ENCODE data around the gene KBTBD6.
"Not testable (repeated sequence)": the region's sequence is repeated elsewhere in the genome, so short reads cannot be mapped to it uniquely, and the experiment has no call there.

The KBTBD6 gene, protein sequence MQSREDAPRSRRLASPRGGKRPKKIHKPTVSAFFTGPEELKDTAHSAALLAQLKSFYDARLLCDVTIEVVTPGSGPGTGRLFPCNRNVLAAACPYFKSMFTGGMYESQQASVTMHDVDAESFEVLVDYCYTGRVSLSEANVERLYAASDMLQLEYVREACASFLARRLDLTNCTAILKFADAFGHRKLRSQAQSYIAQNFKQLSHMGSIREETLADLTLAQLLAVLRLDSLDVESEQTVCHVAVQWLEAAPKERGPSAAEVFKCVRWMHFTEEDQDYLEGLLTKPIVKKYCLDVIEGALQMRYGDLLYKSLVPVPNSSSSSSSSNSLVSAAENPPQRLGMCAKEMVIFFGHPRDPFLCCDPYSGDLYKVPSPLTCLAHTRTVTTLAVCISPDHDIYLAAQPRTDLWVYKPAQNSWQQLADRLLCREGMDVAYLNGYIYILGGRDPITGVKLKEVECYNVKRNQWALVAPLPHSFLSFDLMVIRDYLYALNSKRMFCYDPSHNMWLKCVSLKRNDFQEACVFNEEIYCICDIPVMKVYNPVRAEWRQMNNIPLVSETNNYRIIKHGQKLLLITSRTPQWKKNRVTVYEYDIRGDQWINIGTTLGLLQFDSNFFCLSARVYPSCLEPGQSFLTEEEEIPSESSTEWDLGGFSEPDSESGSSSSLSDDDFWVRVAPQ

DNA sequence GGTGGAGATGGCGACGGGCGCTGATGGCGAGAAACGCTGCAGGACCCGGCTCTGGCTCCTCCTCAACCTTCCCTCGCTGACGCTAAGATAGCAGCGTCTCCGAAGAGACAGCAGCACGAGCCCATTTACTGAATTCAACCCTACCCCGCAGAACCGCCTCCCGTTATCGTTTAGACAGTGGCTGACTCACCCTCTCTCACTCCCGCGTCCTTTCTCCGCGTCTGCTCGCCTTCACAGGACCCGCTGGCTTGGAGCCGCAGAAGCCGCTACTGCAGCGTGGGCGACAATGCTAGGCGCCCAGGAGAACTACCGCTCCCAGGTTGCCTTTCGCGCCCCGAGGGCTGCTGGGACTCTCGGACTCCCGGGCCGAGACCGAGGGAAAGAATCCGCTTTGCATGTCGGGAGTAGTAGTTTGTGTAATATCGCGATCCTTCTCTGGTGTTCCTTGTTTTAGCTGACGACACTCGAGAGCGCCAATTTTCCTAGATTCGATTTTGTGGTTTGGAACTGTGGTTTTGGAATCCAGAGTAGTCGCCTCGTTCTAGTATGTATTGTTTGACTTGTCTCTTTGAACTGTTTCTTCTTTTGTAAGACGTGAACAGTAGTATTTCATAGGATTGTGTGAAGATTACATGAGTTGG is at the start of gene KBTBD6:
Gene KBTBD6 (minus strand): TSS at position 291 of the 641 bp plus-strand sequence. CDS start 291 bp downstream, outside the sequence.
- DNase-seq = peak; percentile 98

DNA sequence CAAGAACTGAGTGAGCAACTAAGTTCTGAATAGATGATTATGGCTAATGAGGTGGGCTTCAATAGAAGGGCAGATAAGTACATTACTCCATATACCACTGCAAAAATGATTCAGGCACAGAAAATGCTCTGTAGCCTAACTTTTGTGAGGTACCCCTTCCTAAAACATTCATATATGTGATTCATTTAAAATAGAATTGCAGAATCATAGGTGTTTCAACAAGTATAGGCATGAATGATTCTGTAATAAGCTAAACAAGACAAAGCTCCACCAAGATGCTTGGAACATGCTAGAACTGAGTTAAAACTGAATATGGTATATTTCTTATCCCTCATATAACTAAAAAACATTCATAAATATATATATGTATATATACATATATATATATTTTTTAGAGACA is 49.6 kb upstream of the KBTBD6 start:
- DNase-seq = no peak

DNA sequence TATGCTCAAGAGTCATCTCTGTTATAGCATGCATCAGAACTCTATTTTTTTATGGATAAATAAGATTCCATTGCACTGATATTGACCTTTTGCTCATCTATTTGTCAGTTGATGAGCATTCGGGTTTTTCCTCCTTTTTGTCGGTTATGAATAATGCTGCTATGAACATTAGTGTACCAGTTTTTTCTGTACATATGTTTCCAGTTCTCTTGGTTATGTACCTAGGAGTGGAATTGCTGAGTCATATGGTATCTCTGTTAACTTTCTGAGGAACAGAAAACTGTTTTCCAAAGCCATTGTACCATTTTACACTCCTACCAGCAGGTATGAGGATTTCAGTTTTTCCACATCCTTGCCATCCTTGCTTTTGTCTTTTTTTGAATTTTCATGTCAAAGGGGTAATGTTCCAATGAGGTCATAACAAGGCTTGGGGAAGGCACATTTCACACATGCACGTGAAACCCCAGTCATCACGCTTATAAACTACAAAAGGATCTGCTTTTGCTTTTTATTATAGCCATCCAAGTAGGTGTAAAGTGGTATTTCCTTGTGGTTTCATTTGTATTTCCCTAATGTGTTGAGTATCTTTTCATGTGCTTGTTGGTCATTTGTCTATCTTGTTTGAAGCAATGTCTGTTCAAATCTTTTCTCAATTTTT is 47.1 kb upstream of the KBTBD6 start:
- no peak for DNase-seq

DNA sequence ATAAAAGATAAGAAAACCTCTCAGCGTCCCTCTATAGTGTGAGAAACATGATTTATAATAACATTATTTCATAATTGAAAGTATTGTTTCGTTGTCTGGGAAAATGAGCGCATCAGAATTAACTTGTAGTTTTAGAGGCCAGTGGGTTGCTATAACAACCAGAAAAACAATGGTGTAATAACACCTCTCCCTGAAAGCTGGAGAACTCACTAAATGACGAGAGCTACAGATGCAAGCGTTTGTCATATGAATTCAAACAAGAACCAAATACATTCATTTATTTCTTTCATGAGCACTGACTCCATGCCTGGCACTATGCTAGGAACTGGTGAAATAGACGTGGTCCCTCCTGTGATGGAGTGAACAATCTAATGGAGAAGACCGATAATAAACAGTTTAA is 45.4 kb upstream of the KBTBD6 start:
- DNase-seq = no peak

DNA sequence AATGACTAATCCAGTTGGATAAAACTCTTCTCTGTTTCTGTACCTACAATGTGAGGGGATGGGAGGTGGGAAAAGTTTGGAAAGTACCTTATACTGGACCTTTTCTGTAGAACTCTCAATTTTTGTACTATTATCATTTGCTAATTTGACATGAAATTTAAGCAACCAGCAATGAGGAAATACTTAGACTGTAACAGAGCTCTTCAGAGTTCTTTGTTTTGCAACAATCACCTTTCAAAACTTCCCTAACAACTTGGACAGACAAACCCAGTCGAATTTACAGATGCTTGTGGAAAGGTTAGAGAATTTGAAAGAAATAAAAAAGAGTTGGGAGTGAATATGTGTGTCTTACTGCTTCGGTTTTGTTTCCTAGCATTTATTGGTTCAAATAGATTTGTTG is 45.0 kb upstream of the KBTBD6 start:
- DNase-seq = no peak

DNA sequence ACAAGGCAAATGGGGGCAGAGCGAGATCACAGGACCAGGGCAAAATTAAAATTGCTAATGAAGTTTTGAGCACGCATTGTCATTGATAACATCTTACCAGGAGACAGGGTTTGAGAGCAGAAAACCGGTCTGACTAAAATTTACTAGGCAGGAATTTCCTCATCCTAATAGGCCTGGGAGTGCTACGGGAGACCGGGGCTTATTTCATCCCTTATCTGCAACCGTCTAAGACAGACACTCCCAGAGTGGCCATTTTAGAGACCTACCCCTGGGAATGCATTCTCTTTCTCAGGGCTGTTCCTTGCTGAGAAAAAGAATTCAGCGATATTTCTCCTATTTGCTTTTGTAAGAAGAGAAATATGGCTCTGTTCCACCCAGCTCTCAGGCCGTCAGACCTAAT is 43.0 kb upstream of the KBTBD6 start:
- not testable (repeated sequence) for DNase-seq

DNA sequence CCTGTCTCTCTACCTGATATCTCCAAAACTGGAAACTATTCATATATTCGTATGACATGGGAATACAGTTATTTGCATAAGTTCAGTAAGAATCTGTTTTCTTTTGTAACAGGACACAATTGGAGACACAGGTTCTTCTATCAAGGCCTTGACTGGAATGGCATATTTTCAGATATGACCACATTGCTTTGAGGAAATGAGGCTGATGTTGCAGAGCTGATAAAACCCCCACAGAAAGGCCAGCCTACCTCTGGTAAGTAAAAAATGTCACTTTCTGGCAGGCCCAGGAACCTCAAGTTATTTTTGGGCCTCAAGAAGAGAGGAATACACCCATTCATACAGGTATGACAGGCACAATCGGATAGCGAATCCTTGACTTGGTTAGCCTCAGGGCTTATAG is 29.5 kb upstream of the KBTBD6 start:
- no peak for DNase-seq

DNA sequence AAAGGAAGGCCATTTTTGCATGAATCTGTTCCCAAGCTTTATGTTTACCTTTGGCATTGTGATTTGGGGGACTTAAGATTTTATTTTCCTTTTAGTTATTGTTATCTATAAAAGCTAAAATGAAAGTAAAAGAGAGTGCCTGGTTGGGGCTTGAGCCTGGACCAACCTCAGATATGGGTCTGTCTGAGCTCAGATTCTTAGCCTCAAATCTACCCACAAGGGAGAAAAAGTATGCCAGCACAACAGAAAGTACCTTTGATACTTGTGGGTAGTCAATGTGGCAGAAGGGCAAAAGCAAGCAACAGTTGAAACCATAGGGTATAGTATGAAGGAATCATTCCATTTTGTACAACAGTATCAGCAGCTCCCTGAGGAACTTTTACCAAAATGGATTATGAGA is 26.6 kb upstream of the KBTBD6 start:
- no peak for DNase-seq

DNA sequence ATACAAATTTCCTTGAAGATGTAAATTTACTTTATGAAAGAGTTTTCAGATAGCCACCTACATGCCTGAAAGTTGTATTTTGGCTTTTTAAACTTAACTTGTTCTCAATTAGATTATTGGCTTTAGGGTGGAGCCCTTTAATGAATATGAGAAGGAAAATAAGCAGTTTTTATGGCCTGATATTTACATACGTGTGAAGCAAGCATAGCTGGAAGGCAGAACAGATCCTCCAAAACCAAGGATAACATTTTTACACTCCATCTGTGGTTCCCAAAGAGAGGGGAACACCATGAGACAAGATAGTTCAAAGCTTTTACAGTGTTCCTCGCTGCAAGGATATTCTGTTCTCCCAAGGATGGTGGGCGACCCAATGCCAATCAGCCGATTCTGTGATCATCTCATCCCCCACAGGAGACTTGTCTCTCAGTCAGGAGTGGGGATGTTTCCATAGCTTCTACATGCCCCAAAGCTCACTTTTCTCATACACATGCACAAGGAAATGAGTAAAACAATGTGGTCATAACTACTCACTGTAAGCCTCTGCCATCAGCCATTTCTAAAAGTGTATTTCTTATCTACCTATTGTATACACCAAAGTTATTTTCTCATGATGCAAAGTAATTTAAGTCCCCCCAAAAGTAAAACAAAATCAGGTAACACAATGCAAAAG is 24.6 kb upstream of the KBTBD6 start:
- DNase-seq = no peak

DNA sequence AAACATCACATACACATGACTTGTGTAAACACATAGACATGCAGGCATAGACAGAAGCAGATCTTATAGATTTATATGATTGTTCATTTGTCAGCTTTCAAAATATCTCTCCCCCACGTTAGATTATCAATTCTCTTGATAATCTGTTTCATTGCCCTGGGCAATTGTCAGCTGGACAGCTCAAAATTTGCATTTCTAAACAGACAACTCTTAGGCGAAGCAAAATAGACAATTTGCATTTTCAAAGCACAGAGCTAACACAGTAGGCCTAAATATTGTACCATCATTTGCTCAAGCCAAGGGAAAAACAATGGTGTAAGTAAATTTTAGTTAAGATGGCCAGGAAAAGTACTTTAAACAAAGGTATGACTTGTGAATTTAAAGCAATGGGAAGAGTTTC is 24.0 kb upstream of the KBTBD6 start:
- DNase-seq = no peak

DNA sequence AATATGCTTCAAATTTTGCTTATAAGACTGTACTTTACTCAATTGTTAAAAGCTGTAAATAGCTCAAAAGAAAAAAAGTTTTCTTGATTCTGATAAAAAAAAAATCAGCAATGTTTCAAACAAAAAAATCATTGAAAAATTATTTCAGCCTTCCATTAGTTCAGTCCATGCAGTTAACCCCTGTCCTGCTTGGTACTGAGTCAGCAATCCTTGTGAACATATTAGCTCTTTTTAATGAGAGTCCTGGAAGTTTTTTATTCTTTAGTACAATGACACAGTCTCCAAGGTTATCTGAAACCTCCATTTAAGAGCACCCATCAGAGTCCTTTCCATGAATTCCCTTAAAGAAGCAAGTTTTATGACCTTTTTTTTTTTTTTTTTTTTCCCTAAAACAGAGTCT is 21.4 kb upstream of the KBTBD6 start:
- DNase-seq = no peak

DNA sequence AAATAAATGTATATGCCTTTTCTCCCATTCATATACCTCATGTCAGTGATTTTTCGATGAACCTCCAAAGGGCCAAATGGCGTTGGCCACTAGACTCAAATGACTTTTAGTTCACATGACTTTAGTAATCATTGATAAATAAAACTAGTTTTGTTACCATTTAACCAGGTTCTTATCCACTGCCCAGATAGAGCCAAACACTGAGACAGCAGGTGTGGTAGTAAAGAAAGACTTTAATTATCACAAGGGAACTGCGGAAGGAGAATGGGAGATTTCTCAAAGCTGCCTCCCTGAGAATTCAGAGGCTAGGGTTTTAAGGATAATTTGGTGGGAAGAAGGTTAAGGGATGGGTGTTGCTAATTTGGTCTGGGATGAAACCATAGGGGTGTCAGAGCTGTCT is 19.4 kb upstream of the KBTBD6 start:
- no peak for DNase-seq

DNA sequence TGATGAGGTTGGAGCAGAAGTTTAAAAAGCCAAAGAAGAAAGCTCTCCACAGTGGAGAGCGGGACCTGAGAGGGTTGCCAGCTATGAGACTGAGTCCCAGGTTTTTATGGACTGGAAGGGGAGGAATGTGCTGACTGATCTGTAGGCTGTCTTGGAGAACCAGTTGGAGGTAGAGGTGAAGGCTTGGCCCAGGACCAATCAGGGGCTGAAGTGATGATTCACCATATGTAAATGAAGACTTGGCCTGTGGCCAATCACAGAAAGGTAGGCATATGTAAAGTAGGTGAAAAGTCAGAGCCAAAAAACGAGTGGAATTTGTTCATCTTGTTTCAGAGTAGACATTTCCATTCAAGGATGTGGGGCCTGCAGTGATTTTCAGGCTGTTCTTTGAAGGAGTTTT is 17.5 kb upstream of the KBTBD6 start:
- no peak for DNase-seq

DNA sequence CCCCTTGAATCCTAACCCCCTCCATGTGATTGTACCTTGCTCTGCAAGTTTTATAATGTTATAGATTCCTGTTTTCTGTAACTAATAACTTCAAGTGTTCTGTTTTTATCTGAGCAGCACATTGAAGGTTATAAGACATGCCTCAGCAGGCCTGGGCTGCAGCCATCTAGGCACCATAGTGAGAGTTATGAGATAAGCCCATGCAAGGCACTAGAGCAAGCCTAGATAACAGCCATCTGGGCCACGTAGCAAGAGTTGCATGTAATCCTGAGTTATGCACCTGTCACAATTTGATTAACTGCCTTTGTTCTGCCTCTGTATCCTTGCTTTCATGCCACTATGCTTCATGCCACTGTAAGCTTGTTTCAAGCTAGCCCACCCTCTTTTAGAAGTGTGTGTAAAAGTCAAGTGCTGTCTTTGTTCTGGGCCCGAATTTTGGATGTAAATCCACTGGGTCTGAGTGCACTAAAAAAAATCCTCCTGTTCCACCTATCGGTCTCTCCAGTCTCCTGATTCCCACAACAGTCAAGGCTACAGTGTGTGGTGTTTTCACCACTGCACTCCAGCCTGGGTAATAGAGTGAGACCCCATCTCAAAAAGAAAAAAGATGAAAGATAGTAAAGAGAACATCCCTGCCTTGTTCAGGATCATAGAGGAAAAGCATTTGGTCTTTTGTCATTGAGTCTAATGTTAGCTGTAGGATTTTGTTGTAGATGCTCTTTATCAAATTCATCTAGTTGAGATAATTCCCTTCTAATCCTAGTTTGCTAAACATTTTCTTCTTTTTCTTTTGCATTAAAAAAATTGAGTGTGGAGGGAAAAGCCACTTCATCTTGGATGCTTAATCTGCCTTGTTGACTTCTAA is 16.0 kb upstream of the KBTBD6 start:
- no peak for DNase-seq

DNA sequence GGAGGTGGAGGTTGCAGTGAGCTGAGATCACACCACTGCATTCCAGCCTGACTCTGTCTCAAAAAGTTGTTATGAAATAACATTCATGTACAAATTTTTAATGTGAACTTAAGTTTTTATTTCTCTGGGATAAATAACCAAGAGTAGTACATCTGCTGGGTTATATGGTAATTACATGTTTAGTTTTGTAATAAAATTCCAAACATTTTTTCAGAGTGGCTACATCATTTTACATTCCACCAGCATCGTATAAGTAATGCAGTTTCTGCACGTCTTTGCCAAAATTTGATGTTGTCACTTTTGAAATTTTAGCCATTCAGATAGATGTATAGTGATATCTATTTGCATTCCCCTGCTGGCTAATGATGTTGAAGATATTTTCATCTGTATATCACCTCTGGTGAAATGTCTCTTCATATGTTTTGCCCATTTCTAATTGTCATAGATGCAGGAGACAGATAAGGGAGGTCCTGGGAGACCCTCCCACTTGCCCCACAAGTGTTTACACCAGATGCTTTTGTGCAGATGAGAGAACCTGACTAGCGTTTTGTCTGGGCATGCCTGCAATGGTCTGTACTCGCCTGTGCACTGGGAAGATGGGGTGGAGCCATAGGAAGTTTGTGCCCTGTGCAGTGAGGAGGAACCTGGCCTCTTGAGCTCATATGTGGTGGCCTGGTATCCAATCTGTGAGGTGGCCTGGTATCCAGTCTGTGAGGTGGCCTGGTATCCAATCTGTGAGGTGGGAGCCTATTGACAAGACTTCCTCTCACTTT is 12.7 kb upstream of the KBTBD6 start:
- DNase-seq = no peak

DNA sequence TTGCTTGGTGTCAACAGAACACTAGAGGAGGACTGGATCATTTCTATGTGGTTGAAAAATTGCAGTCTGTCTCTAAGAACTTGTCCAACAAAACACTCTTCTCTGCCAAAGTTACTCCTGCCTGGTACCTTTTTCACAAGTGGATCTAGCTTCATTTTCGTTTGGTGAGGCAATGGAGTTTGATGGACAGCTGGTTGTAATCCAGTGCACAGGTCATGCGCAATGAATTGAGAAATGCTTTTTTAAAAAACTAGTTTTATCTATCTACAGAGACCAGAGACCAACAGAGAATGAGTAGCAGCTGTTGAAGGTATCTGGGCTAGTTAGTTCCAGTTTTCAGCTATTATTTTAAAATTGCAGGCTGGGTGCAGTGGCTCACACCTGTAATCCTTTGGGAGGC is 12.0 kb upstream of the KBTBD6 start:
- DNase-seq = no peak

DNA sequence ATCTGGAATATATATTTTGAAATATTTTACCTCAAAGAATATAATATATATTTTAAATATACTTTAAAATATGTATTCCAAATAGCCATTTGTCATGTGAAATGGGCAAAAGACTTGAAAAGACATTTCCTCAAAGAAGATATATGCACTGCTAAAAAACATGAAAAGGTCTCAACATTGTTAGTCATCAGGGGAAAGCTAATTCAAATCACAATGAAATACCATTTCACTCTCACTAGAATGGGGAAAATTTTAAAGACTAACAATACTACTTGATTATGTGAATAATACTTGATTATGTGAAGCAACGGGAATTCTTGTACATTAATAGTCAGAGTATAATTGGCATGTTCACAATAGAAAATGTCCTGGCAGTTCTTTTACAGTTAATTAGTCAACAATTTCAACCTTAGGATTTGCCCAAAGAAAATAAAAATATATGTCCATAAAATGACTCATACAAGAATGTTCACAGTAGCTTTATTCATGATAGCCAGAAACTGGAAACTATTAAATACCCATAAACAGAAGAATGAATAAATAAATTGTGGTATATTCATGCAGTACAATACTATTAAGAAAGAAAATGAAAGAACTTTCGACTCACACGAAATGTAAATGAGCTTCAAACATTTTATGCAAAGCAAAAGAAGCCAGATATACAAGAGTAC is 6.8 kb upstream of the KBTBD6 start:
- no peak for DNase-seq

DNA sequence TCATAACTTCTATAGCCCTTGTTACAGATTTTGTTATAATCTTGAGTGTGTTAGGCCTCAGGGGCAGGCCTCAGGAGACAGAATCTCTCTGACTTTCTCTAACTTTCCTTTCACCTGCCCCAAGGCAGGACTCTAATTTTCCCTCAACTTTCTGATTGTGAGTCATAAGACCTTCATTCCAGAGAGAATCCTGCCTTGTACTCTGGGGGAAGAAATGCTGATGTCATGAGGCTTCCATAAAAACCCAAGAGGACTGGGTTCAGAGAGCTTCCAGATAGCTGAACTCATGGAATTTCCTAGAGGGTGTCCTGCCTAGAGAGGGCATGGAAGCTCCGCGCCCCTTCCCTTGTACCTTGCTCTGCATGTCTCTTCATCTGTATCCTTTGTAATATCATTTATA is 5.3 kb upstream of the KBTBD6 start:
- no peak for DNase-seq

DNA sequence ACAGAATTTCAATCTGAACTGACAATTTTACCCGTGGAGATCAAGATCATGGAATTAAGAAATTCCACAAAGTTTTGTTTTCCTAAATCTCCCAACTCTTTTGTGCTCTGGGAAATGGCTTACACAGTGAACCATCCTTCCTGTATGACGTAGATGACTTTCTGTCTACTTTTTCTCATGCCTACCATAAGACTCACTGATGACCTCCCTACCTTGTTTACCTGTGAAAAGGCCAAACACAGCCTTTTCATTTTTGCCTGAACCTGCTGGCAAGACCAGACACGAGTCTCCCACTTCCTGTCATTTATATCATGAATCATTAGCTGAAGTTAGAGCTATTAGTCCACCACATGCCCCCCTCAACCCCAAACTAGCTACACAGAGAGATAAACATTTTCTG is 4.6 kb upstream of the KBTBD6 start:
- DNase-seq = no peak

DNA sequence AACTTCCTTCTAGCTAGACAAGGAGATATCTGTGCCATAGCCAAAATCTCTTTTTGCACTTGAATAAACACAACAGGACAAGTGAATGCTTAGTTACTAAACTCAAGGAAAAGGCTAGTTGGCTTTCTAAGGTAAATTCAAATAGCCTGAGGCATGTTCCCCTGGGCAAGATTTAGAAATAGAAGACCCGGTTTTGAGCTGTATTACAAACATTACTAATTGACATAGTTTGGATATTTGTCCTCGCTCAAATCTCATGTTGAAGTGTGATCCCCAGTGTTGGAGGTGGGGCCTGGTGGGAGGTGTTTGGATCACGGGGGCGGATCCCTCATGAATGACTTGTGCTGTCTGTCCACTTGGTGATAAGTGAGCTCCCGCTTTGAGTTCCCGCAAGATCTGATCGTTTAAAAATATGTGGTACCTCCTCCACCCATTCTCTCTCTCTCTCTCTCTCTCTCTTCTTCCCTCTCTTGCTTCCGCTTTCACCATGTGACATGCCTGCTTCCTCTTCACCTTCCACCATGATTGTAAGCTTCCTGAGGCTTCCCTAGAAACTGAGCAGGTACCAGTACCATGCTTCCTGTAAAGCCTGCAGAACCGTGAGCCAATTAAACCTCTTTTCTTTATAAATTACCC is 3.9 kb upstream of the KBTBD6 start:
- no peak for DNase-seq
